Activated gamma-delta T cell treated with Interleukin-2 at 50 U/mL for 16 hours (primary cell): ENCODE data around the gene NFIX.
A peak's percentile ranks its signal among the peaks of the same experiment; 100 is the strongest.
"Not testable (repeated sequence)": the region's sequence is repeated elsewhere in the genome, so short reads cannot be mapped to it uniquely, and the experiment has no call there.

Source experiments
- DNase-seq: peaks from one replicate; pipeline ENCODE4 v3.0.0-alpha.2; 2020

The NFIX gene

DNA sequence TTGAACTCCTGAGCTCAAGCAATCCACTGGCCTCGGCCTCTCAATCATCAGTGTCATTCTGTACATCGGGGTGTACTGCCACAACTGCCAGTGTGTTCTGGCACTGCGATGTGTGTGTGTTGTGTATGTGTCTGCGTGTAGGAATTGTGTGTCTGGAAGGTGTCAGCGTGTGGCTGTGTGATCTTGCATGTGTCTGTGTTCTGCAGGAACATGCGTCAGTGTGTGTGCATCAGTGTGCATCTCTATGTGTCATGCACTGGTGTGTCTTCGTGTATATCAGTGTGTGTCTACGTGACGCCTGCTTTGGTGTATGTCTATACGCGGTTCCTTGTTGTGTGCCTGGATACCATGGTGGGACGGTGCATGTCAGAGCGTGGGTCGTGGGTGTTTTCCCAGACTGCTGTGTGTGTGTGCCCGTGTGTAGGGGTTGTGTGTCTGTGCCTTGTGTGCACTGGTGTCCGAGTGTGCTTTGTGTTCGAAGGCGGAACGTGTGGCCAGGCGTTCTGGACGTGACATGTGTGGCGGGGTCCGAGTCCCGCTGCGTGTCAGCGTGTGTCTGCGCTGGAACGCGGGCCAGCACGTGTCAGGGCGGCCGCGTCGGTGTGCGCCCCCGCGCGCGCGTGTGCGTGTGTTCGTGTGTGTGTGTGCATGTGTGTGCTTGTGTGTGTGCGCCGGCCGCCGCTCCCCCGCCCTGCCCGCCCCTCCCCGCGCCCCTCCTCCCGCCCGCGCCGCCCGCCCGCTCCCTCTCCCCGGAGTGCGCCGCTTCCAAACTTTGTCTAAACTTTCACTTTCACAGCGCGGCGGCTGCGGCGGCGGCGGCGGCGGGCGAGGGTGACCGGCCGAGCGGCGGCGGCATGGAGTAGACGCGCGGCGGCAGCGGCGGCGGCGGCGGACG, at the start of gene NFIX:
Gene NFIX, plus strand, starts transcription at position 775 of the 895 bp plus-strand sequence. CDS start 363 bp downstream, outside the sequence.
- DNase-seq, result peak; percentile 41

DNA sequence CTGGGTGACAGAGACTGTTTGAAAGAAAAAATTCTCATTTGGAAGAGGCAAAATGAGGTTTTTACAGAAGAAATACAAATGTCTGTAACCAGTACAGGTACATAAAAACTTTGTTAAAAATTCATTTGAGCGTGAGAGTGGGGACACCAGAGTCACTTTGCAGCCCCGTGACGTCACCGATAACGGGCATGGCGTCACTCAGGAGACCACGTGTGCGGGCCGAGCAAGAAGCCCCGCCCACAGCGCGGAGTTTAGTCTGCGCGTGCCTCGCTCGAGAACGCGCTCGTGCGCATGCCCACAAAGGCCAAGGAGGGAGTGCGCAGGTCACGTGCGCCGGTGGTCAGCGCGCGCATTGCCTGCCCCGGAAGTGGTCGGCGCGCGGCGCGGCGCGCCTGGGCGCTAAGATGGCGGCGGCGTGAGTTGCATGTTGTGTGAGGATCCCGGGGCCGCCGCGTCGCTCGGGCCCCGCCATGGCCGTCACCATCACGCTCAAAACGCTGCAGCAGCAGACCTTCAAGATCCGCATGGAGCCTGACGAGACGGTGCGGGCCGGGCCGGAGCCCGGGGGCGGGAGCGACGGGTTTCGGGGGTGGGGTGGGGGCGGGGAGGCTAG, 49.7 kb upstream of the NFIX start, which contains the start of gene RAD23A:
Gene RAD23A, plus strand, starts transcription at position 384 of the 613 bp plus-strand sequence. Its CDS starts 87 bp downstream, at position 471.
- peak; percentile 97 for DNase-seq

DNA sequence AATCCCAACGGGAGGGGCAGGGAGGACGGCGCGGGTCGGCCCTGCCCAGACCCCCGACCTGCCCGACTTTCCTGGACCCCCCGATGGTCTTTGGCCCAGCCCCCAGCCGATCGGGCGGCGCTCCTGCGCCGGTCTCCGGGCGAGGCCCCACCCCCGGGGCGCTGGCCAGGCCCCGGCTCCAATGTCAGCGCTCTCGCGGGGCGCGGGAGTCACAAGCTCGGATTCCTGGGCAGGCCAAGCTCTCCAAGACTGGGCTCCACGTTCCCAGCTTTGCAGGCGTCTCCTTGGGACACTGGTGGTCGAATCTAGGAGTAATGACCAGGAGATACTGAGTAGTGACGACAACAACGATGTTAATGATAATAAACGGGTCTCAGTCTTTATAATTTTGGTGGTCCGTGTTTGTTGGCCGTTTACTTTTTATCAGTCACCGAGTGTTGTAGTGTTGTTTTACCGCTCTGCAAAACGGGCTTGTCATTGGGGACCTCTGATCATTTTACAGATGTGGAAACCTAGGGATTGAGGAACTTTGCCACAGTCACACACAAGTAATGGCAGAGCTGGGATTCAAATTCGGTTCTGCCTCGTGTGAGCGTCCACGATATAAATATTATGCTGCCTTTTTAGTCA, 49.1 kb upstream of the NFIX start:
- peak; percentile 35 for DNase-seq

- DNase-seq, result no peak
Observed at GRCh38 chr19:12946731-12947496, 48.4 kb upstream of the NFIX start.

DNA sequence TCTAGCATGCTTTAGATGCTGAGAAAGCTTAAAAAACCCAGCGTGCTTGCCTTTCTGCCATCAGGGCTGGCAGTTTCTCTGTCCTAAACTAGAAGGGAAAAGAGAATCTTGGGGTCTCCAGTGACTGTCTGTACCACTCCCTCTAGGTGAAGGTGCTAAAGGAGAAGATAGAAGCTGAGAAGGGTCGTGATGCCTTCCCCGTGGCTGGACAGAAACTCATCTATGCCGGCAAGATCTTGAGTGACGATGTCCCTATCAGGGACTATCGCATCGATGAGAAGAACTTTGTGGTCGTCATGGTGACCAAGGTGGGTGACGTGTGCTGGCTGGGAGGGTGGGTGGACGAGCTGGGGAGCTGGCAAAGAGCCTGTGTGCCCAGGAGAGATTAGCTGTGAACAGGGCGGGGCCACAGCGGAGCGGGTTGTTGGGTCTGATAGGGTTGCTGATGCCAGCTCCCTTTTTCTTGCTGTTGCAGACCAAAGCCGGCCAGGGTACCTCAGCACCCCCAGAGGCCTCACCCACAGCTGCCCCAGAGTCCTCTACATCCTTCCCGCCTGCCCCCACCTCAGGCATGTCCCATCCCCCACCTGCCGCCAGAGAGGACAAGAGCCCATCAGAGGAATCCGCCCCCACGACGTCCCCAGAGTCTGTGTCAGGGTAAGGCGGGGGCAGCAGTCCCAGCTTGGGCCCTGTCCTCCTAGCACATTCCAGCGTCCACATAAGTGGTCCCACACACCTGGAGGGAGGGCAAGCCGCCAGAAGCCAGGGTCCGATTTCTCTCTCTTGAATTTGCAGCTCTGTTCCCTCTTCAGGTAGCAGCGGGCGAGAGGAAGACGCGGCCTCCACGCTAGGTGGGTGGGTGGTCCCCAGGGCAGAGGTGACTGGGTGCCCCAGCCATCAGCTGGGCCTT, 47.3 kb upstream of the NFIX start:
- no peak for DNase-seq

GRCh38 chr19:12948612-12949362, 46.5 kb upstream of the NFIX start:
- no peak for DNase-seq

DNA sequence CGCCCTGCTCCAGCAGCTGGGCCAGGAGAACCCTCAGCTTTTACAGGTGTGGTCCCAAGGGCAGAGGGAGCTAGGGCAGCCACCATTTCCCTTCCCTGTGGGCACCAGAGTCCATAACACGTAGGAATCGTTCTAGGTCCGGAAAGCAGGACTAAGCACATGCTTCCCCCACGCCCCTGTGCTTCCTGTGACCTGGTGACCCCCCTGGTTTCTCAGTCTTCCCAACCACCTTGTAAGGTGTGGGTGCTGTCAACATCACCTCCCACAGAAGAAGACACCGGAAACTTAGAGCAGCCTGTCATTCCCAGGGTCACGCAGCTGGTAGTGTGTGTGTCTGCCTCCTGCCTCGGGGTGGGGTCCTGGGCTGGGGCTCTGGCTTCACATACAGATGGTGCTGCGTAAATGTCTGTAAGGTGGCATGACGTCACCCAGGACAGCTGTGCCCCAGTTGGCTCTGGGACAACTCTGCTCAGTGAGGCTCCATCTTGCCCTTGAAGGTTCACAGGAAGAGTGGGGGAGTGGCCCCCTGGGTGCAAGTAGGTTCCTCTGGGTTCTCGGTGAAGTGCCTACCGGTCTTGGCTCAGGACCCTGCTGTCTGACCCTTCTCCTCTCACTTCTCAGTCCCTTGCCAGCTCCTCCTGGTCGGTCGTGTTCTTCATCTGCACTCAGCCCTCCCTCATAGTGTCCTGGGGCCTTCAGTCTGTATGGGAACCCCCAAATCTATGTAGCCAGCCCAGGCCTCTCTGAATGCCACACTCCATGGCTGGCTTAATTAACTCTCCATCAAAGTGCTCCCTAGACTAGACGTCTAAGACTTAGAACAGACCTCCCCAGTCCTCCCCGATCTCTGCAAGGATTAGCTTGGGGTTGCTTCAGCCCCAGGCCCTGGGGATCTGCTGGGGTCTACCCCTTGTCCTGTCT, 45.7 kb upstream of the NFIX start:
- DNase-seq, result no peak

DNA sequence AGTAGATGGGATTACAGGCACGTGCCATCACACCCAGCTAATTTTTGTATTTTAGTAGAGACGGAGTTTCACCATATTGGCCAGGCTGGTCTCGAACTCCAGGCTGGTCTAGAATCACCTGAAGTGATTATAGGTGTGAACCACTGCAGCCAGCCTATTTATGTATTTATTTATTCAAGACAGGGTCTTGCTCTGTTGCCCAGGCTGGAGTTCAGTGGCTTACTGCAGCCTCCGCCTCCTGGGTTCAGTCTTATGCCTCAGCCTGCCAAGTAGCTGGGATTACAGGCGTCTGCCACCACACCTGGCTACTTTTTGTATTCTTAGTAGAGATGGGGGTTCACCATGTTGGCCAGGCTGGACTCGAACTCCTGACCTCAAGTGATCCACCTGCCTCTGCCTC, 43.2 kb upstream of the NFIX start:
- not testable (repeated sequence) for DNase-seq

- DNase-seq, result no peak
Observed at GRCh38 chr19:12952488-12953137, 42.7 kb upstream of the NFIX start.

GRCh38 chr19:12953138-12953798, 42.0 kb upstream of the NFIX start:
- no peak for DNase-seq

DNA sequence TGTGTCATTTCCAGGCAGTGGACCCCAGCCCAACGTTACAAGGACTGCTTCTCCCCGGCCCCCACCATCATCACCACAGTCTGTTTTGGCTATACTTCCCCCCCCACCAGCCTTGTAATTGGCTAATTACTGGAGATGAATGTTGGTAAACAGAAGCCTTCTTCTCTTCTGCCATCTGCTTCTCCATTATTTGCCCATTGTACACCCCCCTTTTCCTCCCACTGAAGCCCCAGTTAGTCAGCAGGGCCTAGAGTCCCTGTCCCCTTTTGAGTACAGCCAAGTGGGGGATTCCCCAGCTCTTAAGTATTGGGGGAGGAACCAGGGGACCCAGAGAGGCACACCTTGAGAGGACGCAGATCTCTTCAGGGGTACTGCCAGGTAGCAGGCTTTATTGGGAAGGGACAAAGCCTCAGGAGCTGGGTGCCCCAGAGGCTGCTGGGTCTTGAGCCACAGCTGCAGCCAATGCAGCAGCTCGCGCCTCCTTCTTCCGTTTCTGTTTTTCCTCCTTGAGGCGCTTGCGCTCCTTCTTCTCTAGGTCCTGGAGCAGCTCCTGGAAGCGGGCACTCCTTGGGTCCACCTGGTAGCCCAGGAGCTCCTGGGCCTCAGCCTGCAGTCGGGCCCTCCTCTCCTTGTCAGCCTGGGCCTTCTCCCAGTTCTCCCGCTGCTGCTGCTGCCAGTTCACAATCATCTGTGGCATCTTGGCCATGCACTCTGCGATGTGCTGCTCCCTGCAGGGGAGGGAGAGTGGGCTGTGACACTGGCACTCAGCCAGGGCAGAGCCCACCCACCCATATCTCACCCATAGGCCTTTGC, 41.3 kb upstream of the NFIX start:
- no peak for DNase-seq

GRCh38 chr19:12954612-12954962, 40.7 kb upstream of the NFIX start:
- DNase-seq, result no peak

DNA sequence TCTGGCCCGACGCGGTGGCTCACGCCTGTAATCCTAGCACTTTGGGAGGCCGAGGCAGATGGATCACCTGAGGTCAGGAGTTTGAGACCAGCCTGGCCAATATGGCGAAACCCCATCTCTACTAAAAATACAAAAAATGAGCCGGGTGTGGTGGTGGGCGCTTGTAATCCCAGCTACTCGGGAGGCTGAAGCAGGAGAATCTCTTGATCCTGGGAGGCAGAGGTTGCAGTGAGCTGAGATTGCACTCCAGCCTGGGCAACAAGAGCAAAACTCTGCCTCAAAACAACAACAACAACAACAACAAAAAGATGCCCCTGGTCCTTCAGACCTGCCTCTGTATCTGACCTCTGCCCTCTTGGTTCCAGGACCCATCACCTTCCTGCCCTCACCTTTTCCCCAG, 39.7 kb upstream of the NFIX start:
- not testable (repeated sequence) for DNase-seq

DNA sequence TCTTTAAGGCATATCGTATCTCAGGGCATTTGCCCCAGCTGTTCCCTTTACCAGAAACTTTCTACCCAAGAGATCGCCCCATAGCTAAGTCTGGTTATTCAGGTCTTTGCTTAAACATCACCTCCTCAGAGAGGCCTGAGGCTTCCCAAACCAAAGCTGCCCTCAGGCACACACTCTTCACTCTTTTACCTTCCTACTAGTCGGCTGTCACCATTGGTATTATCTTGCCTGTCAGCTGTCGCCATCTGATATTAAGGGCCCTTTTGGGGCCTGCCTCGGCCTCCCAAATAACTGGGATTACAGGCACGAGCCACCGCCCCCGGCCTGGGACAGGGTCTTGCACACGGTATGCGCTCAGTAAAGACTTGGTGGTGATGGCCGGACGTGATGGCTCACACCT, 39.3 kb upstream of the NFIX start:
- no peak for DNase-seq

DNA sequence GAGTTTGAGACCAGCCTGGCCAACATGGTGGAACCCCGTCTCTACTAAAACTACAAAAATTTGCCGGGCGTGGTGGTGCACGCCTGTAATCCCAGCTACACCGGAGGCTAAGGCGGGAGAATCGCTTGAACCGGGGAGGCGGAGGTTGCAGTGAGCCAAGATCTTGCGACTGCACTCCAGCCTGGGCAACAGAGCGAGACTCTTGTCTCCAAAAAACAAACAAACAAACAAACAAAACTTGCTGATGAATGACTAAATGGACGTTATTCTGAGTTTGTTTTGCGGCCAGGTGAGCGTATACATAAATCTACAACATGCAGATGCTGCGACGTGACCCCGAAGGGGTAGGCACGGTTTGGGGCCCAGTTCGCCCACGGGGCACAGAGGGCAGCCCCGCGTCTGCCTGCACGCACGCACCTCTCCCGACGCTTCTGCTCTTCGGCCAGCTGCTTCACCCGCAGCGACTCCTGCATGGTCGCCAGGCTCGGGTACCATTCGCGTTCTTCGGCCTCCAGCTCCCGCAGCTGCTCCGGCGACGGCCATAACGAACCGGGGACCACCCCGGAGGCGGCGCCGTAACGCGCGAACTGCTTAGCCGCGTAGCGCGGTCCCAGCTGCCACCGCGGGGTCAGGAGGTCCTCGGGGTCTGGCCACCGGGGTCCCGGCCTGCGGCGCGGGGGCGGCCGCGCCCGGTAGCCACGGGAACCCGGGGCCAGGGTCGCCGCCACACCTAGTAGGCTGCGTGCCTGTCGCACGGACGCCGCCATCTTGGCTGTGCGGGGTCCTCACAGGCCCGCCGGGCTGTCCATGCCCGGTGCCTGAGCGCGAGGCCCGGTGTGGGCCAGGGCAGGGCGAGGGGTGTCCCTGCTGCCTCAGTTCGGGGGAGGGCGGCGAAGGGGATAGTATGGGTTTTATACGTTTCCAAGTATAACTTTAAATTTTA, 38.6 kb upstream of the NFIX start, which contains the start of gene GADD45GIP1:
Gene GADD45GIP1, minus strand, starts transcription at position 778 of the 943 bp plus-strand sequence. Its CDS starts 11 bp downstream, at position 767.
- peak; percentile 75 for DNase-seq

- not testable (repeated sequence) for DNase-seq
Observed at GRCh38 chr19:12957389-12957952, 37.8 kb upstream of the NFIX start.
